GM06990 (cell line): ENCODE measurements around the gene ANKRD30A.
"Not testable (repeated sequence)": the region's sequence is repeated elsewhere in the genome, so short reads cannot be mapped to it uniquely, and the experiment has no call there.

Experiments used
- DNase-seq: peaks from one replicate; pipeline ENCODE4 v3.0.0-alpha.2; 2011; ENCODE audit not compliant: insufficient read length; ENCODE audit errors: extremely low read depth
- H3K27me3 ChIP-seq: replicated peaks from 2 replicates; pipeline ENCODE4 v1.6.0; 2011; ENCODE audit warnings: low read length; ENCODE audit not compliant: control insufficient read depth, insufficient read depth
- H3K36me3 ChIP-seq: 2 replicates; pipeline ENCODE4 v1.5.1; 2011; ENCODE audit warnings: low read length; ENCODE audit not compliant: control insufficient read depth, insufficient read depth
- H3K4me3 ChIP-seq: replicated peaks from 2 replicates; pipeline ENCODE4 v1.5.1; 2011; ENCODE audit warnings: low read depth, mild to moderate bottlenecking, control low read depth, low read length
- CTCF ChIP-seq: IDR thresholded peaks from 2 replicates; pipeline ENCODE4 v1.5.1; 2011; ENCODE audit warnings: low read length, control low read depth, mild to moderate bottlenecking, inconsistent platforms; ENCODE audit not compliant: insufficient read depth, poor library complexity, severe bottlenecking

ANKRD30A gene

GRCh38 chr10:37236093-37236492 lies 110.7 kb downstream of the ANKRD30A start:
- Histone ChIP-seq H3K27me3 (no peaks in the 10 kb centered on the region), H3K4me3 (no peak overlapping the region), H3K36me3 (no peaks in the 10 kb centered on the region)
- no peak for DNase-seq
- no peak for TF ChIP-seq CTCF

- Histone ChIP-seq H3K4me3 (no peak overlapping the region), H3K27me3 (no peaks in the 10 kb centered on the region), H3K36me3 (no peaks in the 10 kb centered on the region)
- no peak for TF ChIP-seq CTCF
- DNase-seq, result no peak
Measured at GRCh38 chr10:37240223-37240622, 114.8 kb downstream of the ANKRD30A start.

GRCh38 chr10:37246637-37247036 lies 121.2 kb downstream of the ANKRD30A start:
- DNase-seq, result no peak
- no peaks in the 10 kb centered on the region for H3K36me3 ChIP-seq
- H3K4me3 ChIP-seq, result no peak overlapping the region
- no peaks in the 10 kb centered on the region for H3K27me3 ChIP-seq
- no peak for TF ChIP-seq CTCF

- H3K36me3 ChIP-seq, DNase-seq, H3K27me3 ChIP-seq, H3K4me3 ChIP-seq: not testable (repeated sequence)
Measured at GRCh38 chr10:37255837-37256236, 130.4 kb downstream of the ANKRD30A start.

GRCh38 chr10:37263304-37263703 lies 137.9 kb downstream of the ANKRD30A start:
- no peaks in the 10 kb centered on the region for H3K36me3 ChIP-seq
- H3K27me3 ChIP-seq, result no peaks in the 10 kb centered on the region
- no peak for DNase-seq
- TF ChIP-seq CTCF, result peak; percentile 1
- no peak overlapping the region for H3K4me3 ChIP-seq

GRCh38 chr10:37268266-37268665 lies 142.9 kb downstream of the ANKRD30A start:
- H3K27me3 ChIP-seq, result no peaks in the 10 kb centered on the region
- H3K4me3 ChIP-seq, result no peak overlapping the region
- no peak for TF ChIP-seq CTCF
- no peaks in the 10 kb centered on the region for H3K36me3 ChIP-seq
- no peak for DNase-seq
